BJ (cell line): ENCODE data around the gene MSN. TPM values are rescaled to one million over a fixed set of nuclear protein-coding genes. Genes with fewer than 3 reads are reported as not detected.

Experiments used
- CTCF ChIA-PET: fragments of 350-600 bp; formaldehyde crosslinking; extraction: SDS; loops from one replicate; lab custom pipeline; 2021; ENCODE audit warnings: antibody characterized with exemption, inconsistent platforms; lab: Yijun Ruan, JAX
- POLR2A ChIA-PET: fragments of 300-600 bp; sonication (Branson Sonifier 250); formaldehyde crosslinking; extraction: SDS; loops from one replicate; lab custom pipeline; 2021; ENCODE audit warnings: antibody characterized with exemption; lab: Charles Lee
- DNase-seq: peaks from one replicate; pipeline ENCODE4 v3.0.0-alpha.2; 2011; ENCODE audit warnings: low read depth
- H3K27me3 ChIP-seq: 2 replicates; pipeline ENCODE4 v1.6.0; 2011; ENCODE audit warnings: low read length; ENCODE audit not compliant: control insufficient read depth, insufficient read depth
- H3K36me3 ChIP-seq: 2 replicates; pipeline ENCODE4 v1.5.1; 2011; ENCODE audit warnings: low read length; ENCODE audit not compliant: control insufficient read depth, insufficient read depth
- H3K4me3 ChIP-seq: 2 replicates; pipeline ENCODE4 v1.5.1; 2011; ENCODE audit warnings: low read depth, mild to moderate bottlenecking, control low read depth, low read length
- CTCF ChIP-seq: IDR thresholded peaks from 2 replicates; pipeline ENCODE4 v1.5.1; 2011; ENCODE audit warnings: low read depth, mild to moderate bottlenecking, control low read depth, inconsistent platforms, low read length, moderate library complexity; ENCODE audit not compliant: insufficient read depth
- polyA plus RNA-seq: library from polyadenylated mRNA; depleted of rRNA; stranded (reverse); fragments of >200 nt; gene quantifications from 2 replicates; pipeline ENCODE4 v1.2.3, GENCODE V29; 2011

MSN gene
- polyA plus RNA-seq, 1 experiment, result 494 TPM

GRCh38 chrX:65671966-65672365, 4.5 kb downstream of the MSN start:
- no peak for TF ChIP-seq CTCF
- H3K27me3 ChIP-seq, result no peaks in the 10 kb centered on the region
- H3K4me3 ChIP-seq, result no peak overlapping the region
- CTCF ChIA-PET, result no interaction called here
- H3K36me3 ChIP-seq, result no peaks in the 10 kb centered on the region
- POLR2A ChIA-PET, result no interaction called here
- DNase-seq, result no peak

- H3K27me3 ChIP-seq, result no peaks in the 10 kb centered on the region
- no peaks in the 10 kb centered on the region for H3K36me3 ChIP-seq
- no peak overlapping the region for H3K4me3 ChIP-seq
- no peak for TF ChIP-seq CTCF
- no peak for DNase-seq
- ChIA-PET CTCF (interaction anchor here (0.7 to 1.5 kb wide), 3 partner anchors 9 to 79 kb away, joined by 3 read pairs; no protein-coding TSS in a partner anchor), POLR2A (no interaction called here)
Measured at GRCh38 chrX:65673857-65674203, 6.4 kb downstream of the MSN start.

GRCh38 chrX:65674204-65674893, 6.9 kb downstream of the MSN start:
- no peak for DNase-seq
- TF ChIP-seq CTCF, result no peak
- ChIA-PET CTCF (interaction anchor here (1.2 to 1.5 kb wide), 2 partner anchors 9 to 80 kb away, joined by 3 read pairs; no protein-coding TSS in a partner anchor), POLR2A (no interaction called here)
- H3K4me3 ChIP-seq, result no peak overlapping the region
- H3K36me3 ChIP-seq, result no peaks in the 10 kb centered on the region
- H3K27me3 ChIP-seq, result no peaks in the 10 kb centered on the region

- Histone ChIP-seq H3K27me3 (no peaks in the 10 kb centered on the region), H3K36me3 (no peaks in the 10 kb centered on the region), H3K4me3 (no peak overlapping the region)
- no peak for TF ChIP-seq CTCF
- ChIA-PET CTCF (no interaction called here), POLR2A (no interaction called here)
- peak; percentile 56 for DNase-seq
Measured at GRCh38 chrX:65677954-65678469, 10.6 kb downstream of the MSN start.

- no peaks in the 10 kb centered on the region for H3K36me3 ChIP-seq
- ChIA-PET CTCF (no interaction called here), POLR2A (no interaction called here)
- H3K4me3 ChIP-seq, result no peak overlapping the region
- no peak for TF ChIP-seq CTCF
- H3K27me3 ChIP-seq, result no peaks in the 10 kb centered on the region
- no peak for DNase-seq
Measured at GRCh38 chrX:65679071-65679540, 11.7 kb downstream of the MSN start.
